Retina (tissue), 1 donor: ENCODE results near the gene RBP4.

Source experiments
- DNase-seq: peaks from one replicate; pipeline ENCODE4 v3.0.0-alpha.2; 2016

The RBP4 gene

DNA sequence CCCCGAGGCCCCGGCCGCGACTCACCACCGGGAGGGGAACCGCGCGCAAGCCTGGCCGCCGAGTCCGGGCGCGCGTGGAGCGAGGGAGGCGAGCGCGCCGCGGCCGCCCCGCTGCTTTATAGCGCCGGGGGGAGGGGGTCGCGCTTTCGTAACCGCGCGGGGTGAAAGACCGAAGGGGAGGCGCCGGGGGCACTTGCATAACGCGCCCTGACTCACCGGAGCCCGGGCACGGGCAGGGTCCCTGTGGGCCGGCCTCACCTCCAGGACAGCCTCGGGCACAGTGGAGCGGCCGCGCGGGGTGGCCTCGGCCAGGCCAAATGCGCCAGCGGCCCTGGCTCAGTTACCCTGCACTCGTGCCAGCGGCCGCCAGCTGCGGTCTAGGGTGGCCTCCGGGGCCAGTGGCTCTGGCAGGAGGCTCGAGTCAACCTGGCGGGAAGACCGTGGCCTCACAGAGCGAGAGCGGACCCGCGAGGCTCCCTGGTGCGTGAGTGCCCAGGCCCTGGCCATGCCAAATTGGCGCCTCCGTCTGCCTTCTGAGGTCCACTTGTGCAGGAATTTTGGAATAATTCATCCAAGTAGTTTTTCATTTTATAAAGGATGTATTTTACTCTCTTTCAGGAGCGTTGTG lies at the start of gene RBP4:
Gene RBP4, minus strand, starts transcription at position 90 of the 628 bp plus-strand sequence. CDS start 207 bp downstream, outside the sequence.
- DNase-seq: peak; percentile 67

DNA sequence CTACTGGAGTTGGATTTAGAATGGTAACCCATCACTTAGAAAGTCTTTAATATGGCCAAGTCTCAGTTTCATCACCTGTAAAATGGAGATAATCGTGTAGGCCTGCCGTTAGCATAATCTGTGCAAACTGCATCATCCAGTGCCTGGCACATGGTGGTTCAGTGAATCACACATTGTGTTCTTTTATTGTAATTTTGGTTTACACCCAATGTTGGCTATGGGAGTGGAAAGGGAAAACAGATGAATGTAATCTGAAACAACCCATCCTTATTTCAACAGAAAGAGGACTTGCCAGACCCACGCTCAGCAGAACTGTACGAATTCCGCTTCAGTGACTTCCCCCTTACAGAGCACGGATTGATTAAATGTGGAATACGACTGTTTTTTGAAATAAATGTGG lies 38.8 kb upstream of the RBP4 start:
- no peak for DNase-seq

DNA sequence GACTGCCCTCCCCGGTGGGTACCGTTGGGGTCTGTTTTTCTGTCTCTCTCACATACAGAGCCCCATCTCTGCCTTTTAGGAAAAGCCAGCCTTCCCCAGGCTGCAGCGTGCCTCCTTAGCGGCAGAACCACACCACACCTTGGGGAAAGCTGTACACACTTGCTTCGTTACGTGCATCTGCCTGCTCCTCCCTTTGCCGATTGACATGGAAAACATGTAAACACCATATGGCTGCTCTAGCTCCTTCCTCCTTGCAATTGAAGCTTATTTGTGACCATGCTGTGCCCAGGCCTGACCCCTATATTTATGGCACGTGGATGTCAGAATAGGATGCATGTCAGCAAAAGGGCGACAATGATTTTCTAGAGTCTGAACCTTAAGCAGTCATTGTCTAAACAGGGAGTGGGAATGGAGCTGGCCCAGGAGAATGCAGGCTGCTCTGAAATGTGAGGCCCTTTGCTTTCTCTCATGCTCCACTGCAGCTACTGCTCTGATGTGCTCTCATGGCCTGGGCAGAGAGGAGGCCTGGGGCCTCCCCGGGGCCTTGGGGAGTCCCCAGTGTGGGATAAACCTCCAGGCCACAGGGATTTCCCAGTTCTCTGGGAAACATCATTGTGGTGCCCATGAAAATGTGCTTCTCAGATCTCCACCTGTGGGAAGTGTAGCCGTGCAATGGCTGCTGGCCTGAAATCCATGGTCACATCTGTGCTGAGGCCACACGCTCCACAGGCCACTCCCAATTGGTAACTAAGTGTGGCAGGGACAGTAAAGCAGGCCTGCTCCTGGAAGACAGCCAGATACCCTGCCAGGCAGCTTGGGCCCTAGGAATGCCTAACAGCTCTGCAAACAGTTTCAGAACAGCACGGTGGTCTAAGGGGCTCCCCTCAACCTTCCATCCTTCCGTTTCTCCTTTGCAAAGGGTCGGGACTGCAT lies 29.9 kb upstream of the RBP4 start:
- DNase-seq: peak; percentile 70

DNA sequence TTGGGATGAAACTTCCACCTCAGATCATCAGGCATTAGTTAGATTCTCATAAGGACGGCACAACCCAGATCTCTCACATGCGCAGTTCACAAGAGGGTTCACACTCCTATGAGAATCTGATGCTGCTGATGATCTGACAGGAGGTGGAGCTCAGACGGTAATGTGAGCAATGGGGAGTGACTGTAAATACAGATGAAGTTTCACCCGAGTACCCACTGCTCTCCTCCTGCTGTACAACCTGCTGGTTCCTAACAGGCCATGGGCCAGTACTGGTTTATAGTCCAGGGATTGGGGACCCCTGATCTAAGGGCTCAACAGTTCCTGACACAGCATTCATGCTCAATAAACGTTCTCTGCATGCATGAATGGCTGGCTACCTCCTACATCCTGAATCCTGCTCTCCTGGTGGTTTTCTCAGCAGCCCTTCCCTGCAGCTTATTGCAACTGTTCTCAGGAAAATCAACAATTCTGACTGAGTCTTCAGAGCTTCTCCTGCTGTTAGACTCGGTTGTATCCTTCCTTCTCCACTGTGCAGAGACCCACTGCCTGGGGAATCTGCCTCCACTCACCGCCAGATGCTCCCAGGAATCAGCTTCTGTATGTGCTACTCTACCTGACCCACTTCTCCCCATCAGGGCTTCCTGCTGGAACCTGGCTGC lies 28.7 kb upstream of the RBP4 start:
- peak; percentile 33 for DNase-seq

DNA sequence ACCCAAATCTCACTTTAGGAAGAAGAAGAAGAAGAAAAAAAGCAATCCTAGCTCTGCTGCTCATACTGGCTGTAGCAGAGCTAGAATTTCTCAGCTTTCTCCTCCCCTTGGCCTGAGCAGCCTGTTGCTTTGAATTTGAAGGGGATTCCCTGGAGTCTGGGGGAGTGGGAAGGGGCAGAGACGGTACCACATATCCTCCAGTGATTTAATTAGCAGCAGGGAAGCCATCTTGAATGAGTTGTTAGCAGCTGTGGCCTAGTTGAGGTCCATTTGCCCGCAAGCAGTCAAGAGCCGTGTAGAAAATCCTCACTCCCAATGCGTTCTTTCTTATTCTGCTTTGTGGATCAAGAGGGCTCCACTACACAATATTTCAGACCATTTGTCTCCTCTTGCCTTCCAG lies 27.8 kb upstream of the RBP4 start:
- peak; percentile 27 for DNase-seq

DNA sequence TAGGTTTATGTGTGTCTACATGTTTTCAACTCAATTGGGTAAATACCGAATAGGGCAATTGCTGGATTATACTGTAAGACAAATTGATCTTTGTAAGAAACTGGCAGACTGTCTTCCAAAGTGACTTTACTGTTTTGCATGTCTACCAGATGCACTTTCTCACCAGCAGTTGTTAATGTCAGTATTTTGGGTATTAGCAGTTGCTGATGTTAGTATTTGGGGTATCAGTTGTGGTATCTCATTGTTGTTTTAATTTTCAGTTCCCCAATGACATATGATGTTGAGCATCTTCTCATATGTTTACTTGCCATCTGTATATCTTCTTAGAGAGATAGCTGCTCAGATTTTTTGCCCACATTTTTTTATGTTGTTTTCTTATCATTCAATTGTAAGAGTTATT lies 21.9 kb upstream of the RBP4 start:
- no peak for DNase-seq

DNA sequence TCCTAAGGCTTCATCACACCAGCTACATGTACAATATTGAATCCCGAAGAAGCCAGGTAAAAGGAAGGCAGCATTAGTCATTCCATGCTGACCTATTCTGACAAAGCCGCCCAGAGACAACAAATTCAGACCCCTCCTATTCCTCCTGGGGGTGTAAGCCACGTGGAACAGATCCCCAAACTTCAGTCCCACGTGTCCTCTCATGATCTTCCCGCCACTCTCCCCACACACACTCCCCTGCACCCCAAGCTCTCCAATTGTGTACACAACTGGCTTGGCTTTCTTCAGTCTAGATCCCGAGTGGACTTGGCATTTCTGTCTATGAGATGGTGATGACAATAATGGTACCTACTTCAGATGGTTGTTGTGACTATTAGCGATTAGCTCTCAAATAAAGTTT lies 19.9 kb upstream of the RBP4 start:
- DNase-seq: no peak

DNA sequence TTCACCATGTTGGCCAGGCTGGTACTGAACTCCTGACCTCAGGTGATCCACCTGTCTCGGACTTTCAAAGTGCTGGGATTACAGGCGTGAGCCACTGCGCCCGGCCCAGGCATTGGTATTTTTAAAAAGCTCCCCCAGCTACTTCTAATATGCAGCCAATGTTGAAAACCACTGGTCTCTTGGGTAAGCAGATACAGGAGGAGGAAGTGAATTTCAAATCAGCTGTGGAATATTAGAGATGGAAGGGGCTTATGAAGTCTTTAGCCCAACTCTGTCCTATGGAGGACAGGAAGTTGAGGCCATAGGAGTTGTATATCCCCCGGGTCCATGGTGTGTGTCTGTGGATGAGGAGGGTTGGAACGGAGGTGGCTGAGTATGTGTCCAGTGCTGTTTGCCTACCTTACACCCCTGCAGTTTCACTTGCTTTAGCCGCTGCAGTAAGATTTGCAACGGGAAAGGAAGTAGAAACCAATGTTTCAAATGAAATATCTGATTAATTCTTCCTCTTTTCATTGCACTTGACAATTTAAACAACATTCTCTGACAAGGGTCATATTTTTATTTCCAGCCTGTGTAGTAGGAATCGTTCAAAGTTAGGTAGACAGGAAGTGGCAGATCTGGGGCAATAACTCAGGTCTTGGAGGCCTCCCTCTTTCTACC lies 14.7 kb upstream of the RBP4 start:
- DNase-seq: no peak

DNA sequence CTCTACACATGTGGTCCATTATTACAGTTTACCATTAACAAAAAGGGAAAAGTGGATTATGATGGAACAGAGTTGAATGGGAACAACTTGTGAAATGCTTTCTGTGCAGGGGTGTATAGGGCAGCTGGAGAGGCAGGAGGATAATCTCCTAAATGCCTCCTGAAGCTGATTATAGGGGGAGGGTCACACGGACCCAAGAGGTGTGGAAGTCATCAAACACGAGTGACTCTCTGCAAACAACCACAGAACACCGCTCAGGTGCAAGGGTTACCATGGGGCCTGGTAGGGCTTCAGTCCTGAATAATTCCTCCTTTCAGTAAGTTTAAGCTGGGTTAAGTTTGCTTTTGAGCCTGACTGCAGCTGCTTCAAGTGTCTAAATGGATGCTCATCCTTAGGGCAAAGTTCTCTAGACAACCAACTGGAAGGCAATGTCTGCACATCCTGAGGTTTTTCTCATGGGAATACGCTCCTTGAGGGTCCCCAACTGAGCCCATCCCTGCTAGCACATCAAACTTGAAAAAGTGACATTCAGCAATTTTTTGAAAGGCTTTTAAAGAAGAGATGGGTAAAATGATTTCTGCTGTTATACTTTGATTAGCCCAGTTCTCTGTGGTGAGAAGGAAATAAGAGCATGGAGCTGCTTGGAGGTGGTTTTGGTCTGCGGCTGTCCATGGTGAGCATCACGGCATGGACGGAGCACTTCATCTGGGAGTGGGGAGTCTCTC lies 13.2 kb upstream of the RBP4 start:
- DNase-seq: no peak

DNA sequence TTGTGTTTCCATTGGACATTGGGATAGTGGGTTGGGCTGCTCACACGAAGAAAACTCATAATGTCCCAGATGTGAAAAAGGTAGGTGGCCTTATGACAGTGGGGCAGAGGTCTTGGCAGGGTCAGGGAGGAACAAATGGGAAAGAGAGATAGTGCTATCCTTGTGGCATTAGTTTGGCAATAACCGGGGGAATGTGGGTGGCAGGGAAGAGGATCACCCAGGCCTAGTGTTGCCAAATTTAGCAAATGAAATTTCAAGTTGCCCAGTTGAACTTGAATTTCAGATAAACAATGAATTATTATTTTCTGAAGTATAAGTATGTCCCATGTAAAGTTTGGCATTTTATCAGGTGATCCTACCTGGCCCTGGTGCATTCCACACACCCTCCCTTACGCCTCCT lies 12.1 kb upstream of the RBP4 start:
- DNase-seq: no peak

DNA sequence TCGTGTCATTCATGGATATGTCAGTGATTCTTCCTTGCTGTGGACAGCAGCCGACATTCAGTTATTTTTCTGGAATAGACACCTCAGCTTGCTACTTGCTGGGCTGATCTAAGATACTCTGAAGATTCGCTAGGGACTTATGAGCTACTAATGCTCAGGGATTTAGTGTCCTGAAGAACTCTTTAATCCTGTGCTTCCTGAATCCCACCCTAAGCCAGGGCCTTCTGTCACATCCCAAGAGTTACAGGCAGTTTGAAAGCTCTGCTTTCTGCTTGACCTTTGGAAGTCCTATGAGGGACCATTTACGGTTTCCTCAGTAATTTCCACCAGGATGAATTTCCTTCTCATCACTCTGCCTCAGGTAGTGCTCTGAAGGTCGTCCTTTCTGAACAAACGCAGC lies 11.3 kb upstream of the RBP4 start, which contains the start of gene PDE6C:
Gene PDE6C, plus strand, starts transcription at position 227 of the 400 bp plus-strand sequence. CDS start 189 bp downstream, outside the sequence.
- no peak for DNase-seq

DNA sequence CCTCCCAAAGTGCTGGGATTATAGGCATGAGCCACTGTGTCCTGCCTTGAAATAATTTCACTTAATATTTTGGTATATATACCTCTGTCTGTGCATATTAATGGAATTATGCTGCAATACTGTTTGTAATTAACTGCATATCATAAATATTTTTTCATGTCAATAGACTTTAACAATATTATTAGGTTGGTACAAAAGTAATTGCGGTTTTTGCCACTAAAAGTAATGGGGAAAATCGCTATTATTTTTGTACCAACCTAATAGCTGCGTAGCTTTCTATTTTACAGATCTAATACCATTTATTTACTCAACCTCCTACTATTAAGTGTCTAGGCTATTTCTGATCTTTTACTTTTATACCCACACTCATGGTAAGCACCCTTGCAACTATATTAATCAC lies 7.4 kb upstream of the RBP4 start:
- DNase-seq: no peak

DNA sequence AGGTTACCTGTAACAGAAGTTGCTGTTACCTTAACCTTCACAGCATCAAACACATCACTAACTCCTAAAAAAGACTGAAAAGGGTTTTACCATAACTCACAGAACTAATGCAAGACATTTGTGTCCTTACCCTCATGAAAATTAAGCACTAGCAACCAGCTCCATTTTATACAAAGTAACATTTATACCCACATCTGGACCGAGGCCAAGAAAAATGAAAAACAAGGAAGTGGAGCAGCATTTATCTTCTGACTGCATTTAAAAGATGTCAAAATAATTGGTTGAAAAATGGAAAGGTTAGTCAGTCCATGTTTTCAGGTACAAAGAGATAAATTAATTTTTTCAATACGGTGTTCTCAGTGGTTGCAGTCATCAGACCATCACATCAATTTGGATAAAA lies 3.1 kb upstream of the RBP4 start:
- no peak for DNase-seq

DNA sequence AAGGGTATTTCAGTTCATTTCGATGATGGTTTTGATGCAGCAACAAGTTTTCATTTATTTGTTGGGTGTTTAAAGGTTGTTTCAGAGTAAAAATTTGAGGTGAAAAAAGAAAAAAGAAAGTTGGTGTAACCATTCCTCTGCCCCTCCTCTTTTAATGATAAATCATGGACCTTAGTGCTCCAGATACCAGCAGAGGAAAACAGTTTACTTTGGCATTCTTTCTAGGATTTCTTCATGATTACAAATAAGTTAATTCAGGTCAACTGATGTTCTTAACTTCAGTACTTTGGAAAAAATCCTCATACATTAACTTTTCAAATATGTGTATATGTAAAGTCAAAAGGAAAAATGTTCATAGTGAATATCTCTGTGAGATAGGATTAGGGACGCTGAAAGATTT lies 2.0 kb upstream of the RBP4 start:
- no peak for DNase-seq

DNA sequence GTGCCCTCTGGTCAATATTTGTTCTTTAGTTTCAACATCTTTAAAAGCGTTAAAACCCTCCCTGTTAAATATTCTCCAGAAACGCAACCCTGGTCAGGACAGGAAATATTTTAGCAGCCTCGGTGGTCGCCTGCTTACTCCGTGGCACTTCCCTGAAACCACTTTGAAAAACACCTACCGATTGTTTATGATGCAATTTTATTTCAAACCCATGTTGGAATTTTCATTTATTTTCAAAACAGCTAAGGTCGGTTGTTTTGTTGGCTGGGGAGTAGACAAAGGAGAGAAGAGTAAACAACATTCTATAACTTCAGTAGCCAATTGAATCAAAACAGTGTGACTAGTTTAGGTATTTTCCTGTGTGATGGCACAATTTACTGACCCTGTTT lies 733 bp upstream of the RBP4 start:
- no peak for DNase-seq

DNA sequence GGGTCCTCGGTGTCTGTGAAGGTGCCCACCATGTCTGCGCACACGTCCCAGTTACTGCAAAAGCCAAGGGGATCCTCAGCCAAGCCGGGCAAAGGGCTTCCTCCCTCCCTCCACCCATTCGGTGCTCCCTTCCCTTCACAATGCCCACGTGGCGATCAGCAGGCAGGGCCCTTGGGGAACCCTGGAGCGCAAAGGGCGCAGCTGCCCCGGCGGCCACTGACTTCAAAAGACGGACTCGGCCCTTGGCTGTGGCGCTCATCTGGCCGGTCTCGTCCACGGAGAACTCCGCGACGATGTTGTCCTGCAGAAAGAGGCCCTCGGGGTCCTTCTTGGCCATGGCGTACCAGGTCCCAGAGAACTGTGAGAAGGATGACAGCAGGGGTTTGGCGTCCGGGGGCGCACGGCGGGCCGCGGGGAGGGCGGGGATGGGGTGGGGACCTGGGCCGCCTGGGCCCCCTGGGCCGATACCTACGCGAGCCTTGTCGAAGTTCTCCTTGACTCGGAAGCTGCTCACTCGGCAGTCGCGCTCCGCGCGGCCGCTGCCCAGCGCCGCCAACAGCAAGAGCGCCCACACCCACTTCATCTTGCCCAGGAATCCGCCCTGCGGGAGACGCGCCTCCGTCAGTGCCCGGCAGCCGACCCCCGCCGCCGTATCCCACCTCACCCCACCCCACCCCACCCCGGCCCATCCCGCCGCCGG lies 439 bp downstream of the RBP4 start:
- peak; percentile 43 for DNase-seq

DNA sequence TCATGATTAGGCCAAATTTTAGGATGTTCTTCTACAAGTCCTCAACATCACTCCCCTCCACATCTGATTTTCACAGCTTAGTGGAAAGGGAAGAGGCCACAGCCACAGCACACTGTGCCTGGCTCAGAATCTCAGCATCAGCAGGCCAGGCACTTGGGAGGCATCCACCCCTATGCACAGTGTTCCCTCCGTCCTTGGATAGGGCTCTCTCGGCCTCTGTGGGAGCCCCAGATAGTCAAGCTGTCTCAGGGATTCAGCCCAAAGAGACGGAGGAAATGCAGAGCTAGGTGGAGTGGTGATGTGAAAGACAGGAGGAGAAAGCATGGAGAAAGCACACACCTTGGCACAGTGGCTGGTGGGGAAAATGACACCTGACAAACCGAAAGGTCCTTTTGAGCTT lies 1.3 kb downstream of the RBP4 start:
- DNase-seq: no peak

DNA sequence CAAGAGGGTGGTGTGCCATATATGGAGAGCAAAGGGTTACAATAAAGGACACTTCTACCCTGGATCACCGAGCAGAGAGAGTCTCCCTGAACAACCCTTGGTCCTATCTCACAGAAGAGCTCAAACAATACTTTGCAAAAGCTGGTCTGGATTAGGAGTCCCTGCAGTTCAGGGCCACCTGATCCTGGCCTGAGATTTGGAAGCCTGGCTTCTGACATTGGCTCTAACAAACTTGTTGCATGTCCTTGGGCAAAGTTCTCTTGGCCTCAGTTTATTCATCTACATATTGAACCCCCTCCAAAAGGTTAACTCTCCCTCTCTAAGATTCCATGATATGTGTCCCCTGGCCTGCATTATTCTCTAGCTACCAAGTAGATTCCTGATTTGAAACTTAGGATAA lies 1.7 kb downstream of the RBP4 start:
- DNase-seq: no peak

DNA sequence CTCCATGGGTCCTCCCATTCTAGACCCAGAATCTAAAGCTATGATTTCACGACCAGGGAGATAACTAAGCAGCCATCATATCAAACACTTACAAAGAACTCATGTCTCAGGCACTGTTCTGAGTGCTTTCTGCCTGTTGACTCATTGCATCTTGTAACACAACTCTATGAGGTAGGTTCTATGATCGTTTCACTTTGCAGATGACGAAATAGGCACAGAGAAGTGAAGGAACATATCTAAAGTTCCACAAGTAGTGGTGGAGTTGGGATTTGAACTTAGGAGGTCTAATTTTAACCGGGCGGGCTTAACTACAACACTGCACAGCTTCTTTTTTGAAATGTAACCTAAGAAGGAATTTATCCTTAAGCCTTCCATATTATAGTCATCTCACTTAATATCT lies 2.9 kb downstream of the RBP4 start:
- no peak for DNase-seq

DNA sequence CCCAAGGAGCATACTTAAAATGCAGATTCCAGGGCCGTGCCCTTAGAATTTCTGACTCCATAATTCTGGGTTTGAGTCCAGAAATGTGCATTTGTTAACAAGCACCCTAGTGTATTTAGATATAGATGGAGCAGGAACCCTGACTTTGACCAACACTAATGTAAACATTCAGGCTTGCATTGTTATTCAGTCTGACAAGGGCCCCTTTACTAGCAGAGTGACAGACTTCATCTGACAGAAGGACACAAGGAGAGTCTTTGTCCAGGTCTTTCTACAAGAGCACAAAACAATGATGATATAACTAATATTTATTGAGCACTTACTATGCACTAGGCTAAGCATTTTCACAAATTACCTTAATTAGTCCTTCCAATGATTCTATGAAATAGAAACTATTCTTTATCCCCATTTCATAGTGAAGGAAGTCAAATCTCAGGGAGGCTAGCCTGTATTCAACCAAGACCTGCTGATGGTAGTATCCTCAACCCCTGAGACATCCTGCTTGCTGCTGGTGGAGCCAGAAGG lies 3.9 kb downstream of the RBP4 start:
- DNase-seq: no peak

DNA sequence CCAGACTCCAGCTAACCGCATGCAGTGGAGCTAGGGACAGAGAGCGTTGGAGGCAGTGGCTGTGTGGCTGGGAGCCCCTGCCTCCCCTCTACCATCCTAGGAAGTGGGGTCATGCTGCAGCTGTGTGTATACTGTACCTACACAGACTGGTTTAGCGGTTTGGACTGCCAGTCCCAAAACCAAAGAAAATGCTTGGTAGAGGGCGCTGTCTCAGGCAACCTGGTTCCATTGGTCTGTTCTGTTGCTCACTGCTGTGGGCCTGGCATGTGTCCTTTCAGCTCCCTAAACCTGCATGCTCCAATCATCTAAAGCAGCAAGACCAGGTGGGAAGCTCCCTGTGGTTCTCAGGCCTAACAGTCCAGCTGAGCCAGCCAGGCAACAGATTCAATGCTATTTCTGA lies 4.5 kb downstream of the RBP4 start:
- no peak for DNase-seq
